ENCODE results near the gene RUVBL1. TPM values are rescaled to one million over a fixed set of nuclear protein-coding genes. Genes with fewer than 3 reads are reported as not detected.
"Not testable (repeated sequence)": the region's sequence is repeated elsewhere in the genome, so short reads cannot be mapped to it uniquely, and the experiment has no call there.

The RUVBL1 gene
- 27.2 TPM for total RNA-seq

GRCh38 chr3:128123538-128124368 is at the start of gene RUVBL1:
TSS of gene RUVBL1 (minus strand) at chr3:128123812. CDS start at chr3:128123724, 88 bp downstream.
- DNase-seq, result peak; percentile 98

DNA sequence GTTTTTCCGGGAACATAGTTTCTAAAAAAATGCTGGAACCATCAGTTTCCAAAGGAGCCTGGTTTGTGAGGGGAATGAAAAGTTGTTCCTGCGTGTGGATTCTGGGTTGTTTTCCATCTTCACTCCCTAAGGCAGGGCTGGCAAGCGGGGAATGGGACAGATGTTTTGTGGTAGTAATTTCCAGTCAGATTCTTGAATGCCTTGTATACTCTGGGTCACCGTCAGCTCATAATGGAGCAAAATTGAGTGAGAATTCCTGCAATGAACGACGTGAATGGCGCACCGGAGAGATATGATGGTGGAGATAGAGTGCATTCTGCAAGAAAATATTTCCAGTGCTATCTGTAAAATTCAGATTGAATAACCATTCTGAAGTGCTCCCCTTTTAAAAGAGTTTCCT is 49.6 kb upstream of the RUVBL1 start:
- no peak for DNase-seq

GRCh38 chr3:128170866-128171516 is 47.4 kb upstream of the RUVBL1 start:
- DNase-seq, result peak; percentile 71

DNA sequence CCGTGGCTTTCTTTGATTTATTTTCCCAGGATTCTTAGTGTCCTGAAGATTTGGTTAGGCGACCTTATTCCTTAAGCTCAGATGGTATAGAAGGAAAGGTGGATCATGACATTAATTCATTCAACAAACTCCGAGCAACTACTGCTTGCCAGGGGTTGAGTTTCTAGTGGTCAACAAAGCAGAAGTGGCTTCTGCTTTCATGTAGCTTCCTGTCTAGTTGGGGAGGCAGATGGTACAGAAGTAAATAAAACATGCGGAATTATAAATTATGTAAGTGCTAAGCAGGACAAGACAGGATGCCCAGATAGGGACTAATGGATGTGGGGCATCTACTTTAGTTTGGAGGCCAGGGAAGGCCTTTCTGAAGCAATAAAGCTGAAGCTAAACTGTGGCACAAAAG is 45.2 kb upstream of the RUVBL1 start:
- no peak for DNase-seq

DNA sequence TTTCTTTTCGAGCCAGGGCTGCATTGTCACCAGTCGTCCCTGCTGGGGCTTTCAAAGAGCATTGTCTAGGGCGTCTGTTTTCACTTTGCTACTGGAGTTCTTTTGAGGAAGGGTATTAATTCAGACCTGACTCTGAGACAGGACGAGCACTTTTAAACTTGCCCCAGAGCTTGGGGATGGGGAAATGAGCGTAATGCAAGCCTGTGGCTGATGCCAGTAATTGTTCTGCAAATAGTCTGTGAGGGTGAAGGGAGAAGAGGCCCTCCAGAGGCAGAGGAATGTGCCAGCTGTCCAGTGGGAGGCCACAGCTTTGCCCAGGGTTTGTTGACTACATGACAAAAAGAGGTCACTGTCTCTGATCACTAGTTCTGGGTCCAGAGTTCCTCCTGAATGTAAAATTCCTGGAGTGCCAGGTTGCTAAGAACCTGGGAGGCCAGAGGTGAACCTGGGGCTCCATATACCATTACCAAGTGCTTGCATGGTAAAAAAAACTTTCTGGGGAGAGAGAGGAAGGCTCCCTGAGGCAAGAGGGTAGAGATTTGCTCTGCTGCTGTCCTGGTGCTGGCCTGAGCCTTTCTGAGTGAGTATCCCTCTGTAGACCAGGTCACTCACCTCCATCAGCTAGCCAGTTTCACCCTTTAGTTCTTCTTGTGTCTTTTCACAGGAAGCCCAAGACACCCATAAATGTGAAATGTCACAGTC is 44.5 kb upstream of the RUVBL1 start:
- no peak for DNase-seq

GRCh38 chr3:128167646-128167972 is 44.0 kb upstream of the RUVBL1 start:
- no peak for DNase-seq

GRCh38 chr3:128166971-128167453 is 43.4 kb upstream of the RUVBL1 start:
- DNase-seq, result no peak

- no peak for DNase-seq
These were observed 39.8 kb upstream of the RUVBL1 start for GRCh38 chr3:128163432-128163831.

- DNase-seq, result no peak
These were observed 37.0 kb upstream of the RUVBL1 start for GRCh38 chr3:128160661-128161060.

- DNase-seq, result no peak
These were observed 32.2 kb upstream of the RUVBL1 start for GRCh38 chr3:128155616-128156360.

- DNase-seq, result not testable (repeated sequence)
These were observed 30.7 kb upstream of the RUVBL1 start for GRCh38 chr3:128154354-128154753.

- DNase-seq, result peak; percentile 78
These were observed 29.8 kb upstream of the RUVBL1 start, which contains the start of gene EEFSEC for GRCh38 chr3:128153156-128154041. TSS of gene EEFSEC (plus strand) at chr3:128153481. CDS start at chr3:128153508, 27 bp downstream.

DNA sequence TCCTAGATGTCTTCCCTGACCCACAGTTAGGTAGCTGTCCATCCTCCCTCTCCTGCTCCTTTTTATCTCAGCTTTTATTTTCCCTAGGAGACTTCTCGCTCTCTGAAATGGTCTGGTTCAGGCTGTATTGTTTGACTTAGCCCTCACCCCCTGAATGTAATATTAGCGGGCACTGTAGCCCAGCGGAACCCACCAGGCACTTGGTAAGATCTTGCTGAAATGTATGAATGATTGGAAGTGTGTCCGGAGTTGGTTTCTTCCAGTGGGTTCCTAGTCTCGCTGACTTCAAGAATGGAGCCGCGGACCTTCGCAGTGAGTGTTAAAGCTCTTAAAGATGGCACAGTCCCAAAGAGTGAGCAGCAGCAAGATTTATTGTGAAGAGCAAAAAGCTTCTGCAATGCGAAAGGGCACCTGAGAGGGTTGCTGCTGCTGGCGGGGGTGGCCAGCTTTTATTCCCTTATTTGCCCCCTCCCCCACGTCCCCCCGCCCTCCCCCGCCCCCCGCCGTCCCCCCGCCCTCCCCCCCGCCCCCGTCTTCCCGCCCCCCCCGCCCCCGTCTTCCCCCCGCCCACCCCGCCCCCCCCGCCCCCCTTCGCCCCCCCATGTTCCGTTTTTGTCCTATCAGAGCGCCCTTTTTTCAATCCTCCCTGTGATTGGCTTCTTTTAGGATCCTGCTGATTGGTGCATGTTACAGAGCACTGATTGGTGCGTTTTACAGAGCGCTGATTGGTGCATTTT is 29.0 kb upstream of the RUVBL1 start:
- DNase-seq, result no peak

DNA sequence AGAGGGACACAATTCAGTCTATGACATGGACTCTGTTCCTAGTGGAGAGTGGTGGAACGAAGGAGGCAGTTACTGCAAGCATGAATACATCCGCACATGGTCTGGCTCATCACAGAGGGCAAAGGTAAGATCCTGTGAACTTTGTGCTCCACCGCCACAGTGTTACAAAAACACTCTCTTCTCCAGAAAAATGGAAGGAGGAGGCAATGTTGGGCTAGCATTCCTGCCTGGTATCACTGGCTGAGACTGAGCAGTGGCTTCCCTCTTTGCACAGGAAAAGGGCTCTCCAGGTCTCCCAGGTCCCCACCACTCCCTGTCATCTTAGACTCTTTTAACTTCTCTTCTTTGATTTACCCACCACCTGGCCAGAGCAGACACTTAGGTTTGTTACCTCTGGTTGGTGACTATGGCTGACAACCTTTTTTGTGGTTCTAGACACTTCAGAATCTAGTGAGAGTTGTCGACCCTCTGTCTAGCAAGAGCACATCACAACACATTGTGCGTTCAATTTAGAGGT is 28.2 kb upstream of the RUVBL1 start:
- no peak for DNase-seq

GRCh38 chr3:128149650-128150049 is 26.0 kb upstream of the RUVBL1 start:
- DNase-seq, result no peak

DNA sequence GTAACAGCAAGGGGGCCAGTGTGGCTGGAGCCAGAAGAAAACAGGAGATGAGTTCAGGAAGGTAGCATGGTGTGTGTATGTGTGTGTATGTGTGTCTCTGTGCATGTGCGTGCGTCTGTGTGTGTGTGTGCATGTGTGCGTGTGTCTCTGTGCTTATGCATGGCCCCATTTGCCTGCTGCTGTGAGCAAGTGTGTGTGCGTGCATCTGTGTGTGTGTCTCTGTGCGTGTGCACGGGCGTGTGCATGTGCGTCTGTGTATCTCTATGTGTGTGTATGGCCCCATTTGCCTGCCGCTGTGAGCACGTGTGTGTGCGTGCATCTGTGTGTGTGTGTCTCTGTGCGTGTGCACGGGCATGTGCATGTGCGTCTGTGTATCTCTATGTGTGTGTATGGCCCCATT is 22.6 kb upstream of the RUVBL1 start:
- DNase-seq, result no peak

DNA sequence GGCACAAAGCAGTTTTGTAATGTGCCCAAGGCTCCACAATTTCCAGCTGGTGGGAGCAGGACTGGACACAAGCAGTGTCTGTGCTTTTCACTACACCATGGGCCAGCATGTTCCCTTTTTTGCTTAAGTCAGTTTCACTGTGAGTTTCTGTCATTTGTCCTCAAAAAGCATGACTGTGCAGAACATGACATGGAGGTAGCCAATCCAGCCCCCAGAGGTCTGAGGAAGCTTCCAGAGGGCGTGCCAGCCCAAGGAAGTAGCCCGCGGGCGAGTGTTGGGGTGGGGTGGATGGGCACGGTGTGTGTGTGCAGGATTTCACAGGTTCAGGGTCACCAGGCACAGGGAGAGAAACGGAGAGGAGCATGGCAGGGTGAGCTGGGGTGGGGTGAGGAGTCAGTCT is 21.7 kb upstream of the RUVBL1 start:
- DNase-seq, result no peak

DNA sequence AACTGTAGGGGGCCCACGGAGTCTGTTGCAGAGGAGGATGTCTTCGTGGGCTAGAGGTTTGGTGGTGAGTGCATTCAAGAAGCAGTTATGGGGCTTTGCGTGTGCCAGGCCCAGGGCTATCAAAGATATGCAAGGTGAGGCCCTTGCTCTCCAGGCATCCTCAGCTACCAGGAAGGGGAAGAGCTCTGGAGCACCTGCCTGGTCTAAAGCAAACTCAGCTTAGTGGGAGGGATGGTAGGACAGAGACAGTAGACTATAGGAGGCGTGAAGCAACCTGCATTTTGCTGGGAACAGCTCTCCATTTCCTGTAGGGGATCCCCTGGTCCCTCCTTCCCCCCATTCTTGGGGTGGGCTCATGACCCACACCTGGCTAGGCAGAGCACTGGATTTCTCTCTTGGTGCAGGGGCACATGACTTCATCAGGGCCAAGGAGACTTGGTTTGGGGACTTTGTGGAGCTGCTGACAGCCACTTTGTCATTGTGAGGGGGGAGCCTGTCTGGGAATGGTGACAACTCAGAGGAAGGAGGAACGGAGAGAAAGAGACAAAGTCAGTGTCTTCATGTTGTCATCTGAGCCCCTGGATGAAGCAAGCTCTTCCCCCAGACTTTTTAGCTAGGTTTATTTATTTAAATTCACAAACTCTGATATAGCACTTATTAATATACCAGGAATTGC is 21.0 kb upstream of the RUVBL1 start:
- no peak for DNase-seq

- no peak for DNase-seq
These were observed 19.9 kb upstream of the RUVBL1 start for GRCh38 chr3:128143496-128143895.

Measured in skin of body (tissue), 2 donors.